B cell (primary cell): Measurements from ENCODE around the gene MAP7. TPM values are rescaled to one million over a fixed set of nuclear protein-coding genes. Genes with fewer than 3 reads are reported as not detected.

ENCODE experiments used
- ATAC-seq: fragments of 200-7000 bp; cut with Tn5 transposase; one replicate; pipeline ENCODE4 v1.10.0; 2021; ENCODE audit warnings: low read depth, mild to moderate bottlenecking, moderate number of reproducible peaks, moderate library complexity
- CTCF ChIA-PET: fragments of 350-600 bp; sonication (Branson Sonifier 250); formaldehyde crosslinking; loops from one replicate; lab custom pipeline; 2021; ENCODE audit warnings: antibody characterized with exemption, inconsistent platforms; lab: Charles Lee
- POLR2A ChIA-PET: fragments of 350-600 bp; sonication (Branson Sonifier 250); formaldehyde crosslinking; loops from one replicate; lab custom pipeline; 2021; ENCODE audit warnings: antibody characterized with exemption; lab: Charles Lee
- DNase-seq: peaks from one replicate; pipeline ENCODE4 v3.0.0; 2013
- H2AFZ ChIP-seq: 2 replicates; pipeline ENCODE4 v1.6.1; 2012; ENCODE audit warnings: mild to moderate bottlenecking, low read depth, low read length; ENCODE audit not compliant: insufficient read depth, poor library complexity, severe bottlenecking
- H3K27ac ChIP-seq, 2 donors: 1 replicate in 1 of 2; 2 replicates in 1 of 2; pipeline ENCODE4 v1.5.1; 2012 to 2013; ENCODE audit warnings: low read length in 2 of 2, mild to moderate bottlenecking in 2 of 2, moderate library complexity in 1 of 2
- H3K27me3 ChIP-seq, 4 experiments: fragments of 200-600 bp in 1 of 4; sonication (generic) in 1 of 4; replicated peaks in 1 of 4; 1 replicate in 2 of 4; 2 replicates in 2 of 4; pipeline versions ENCODE4 v1.6.1 to v1.7.0; 2013 to 2016; ENCODE audit warnings: low read length in 3 of 4, mild to moderate bottlenecking in 2 of 4, mixed read lengths in 1 of 4, moderate library complexity in 1 of 4; ENCODE audit not compliant: insufficient read depth in 4 of 4, control insufficient read depth in 3 of 4; ENCODE audit errors: control extremely low read depth in 1 of 4
- H3K36me3 ChIP-seq, 2 experiments: replicated peaks in 1 of 2; 1 replicate in 1 of 2; 2 replicates in 1 of 2; pipeline versions ENCODE4 v1.6.1 to v1.7.1; 2013; ENCODE audit warnings: low read length in 1 of 2; ENCODE audit not compliant: insufficient read depth in 2 of 2, control insufficient read depth in 1 of 2; ENCODE audit errors: control extremely low read depth in 1 of 2, extremely low read depth in 1 of 2
- H3K4me1 ChIP-seq, 2 donors: fragments of 200-600 bp in 1 of 2; sonication (generic) in 1 of 2; 1 replicate in 1 of 2; 2 replicates in 1 of 2; pipeline versions ENCODE4 v1.5.1 to v1.6.1; 2013 to 2017; ENCODE audit warnings: low read length in 2 of 2; ENCODE audit not compliant: control insufficient read depth in 2 of 2, insufficient read depth in 2 of 2
- H3K4me2 ChIP-seq: replicated peaks from 2 replicates; pipeline ENCODE3; 2012; ENCODE audit warnings: mild to moderate bottlenecking, low read depth, low read length; ENCODE audit not compliant: poor library complexity, severe bottlenecking
- H3K4me3 ChIP-seq, 5 experiments: fragments of 200-600 bp in 1 of 5; sonication (generic) in 1 of 5; 1 replicate in 3 of 5; 2 replicates in 2 of 5; pipeline versions ENCODE4 v1.5.1 to v1.7.0; 2011 to 2016; ENCODE audit warnings: low read length in 4 of 5, mild to moderate bottlenecking in 4 of 5, low read depth in 2 of 5, control low read depth in 1 of 5, moderate library complexity in 1 of 5; ENCODE audit not compliant: insufficient read depth in 1 of 5; ENCODE audit errors: control extremely low read depth in 1 of 5, extremely low read depth in 1 of 5
- H3K79me2 ChIP-seq: fragments of 200-600 bp; sonication (generic); one replicate; pipeline ENCODE4 v1.6.0; 2016; ENCODE audit warnings: low read length; ENCODE audit not compliant: control insufficient read depth, insufficient read depth
- H3K9ac ChIP-seq: fragments of 200-600 bp; sonication (generic); 2 replicates; pipeline ENCODE4 v1.6.1; 2017; ENCODE audit warnings: mild to moderate bottlenecking, low read length, moderate library complexity
- H3K9me3 ChIP-seq, 3 donors: one replicate each; pipeline versions ENCODE4 v1.6.1 to v1.7.1; 2013; ENCODE audit warnings: low read length in 2 of 3; ENCODE audit not compliant: control insufficient read depth in 2 of 3, insufficient read depth in 1 of 3; ENCODE audit errors: control extremely low read depth in 1 of 3
- H4K20me1 ChIP-seq: 2 replicates; pipeline ENCODE4 v1.6.0; 2012; ENCODE audit warnings: mild to moderate bottlenecking, low read length; ENCODE audit not compliant: insufficient read depth, control insufficient read depth, poor library complexity, severe bottlenecking
- H3K27ac Mint-ChIP-seq: one replicate; pipeline ENCODE4 v1.8.0; 2021; ENCODE audit warnings: mixed read lengths
- H3K27me3 Mint-ChIP-seq: one replicate; pipeline ENCODE4 v1.8.0; 2021; ENCODE audit warnings: mixed read lengths
- H3K4me1 Mint-ChIP-seq: one replicate; pipeline ENCODE4 v1.8.0; 2021; ENCODE audit warnings: mixed read lengths
- H3K4me3 Mint-ChIP-seq: one replicate; pipeline ENCODE4 v1.8.0; 2021; ENCODE audit warnings: mixed read lengths
- H3K9me3 Mint-ChIP-seq: one replicate; pipeline ENCODE4 v1.8.0; 2022; ENCODE audit warnings: mixed read lengths; ENCODE audit not compliant: insufficient read depth
- EZH2 ChIP-seq: IDR thresholded peaks from 2 replicates; pipeline ENCODE4 v1.6.1; 2012; ENCODE audit warnings: borderline replicate concordance, low read depth, mild to moderate bottlenecking, moderate library complexity, low read length; ENCODE audit not compliant: insufficient read depth, poor library complexity, severe bottlenecking
- WGBS: methylation state at CpG from one replicate; pipeline ENCODE4 v1.1.5; 2013; ENCODE audit warnings: missing lambda C conversion rate; ENCODE audit not compliant: insufficient coverage; 5-methylcytosine and 5-hydroxymethylcytosine counted together
- intact Hi-C: fragments of 100-400 bp; cut with micrococcal nuclease; formaldehyde crosslinking; loops from one replicate; pipeline ENCODE4 v1.10.0; 2022
- polyA plus RNA-seq: library from polyadenylated mRNA; depleted of rRNA; stranded (reverse); fragments of >200 nt; gene quantifications from 2 replicates; pipeline ENCODE4 v1.2.3, GENCODE V29; 2012
- total RNA-seq, 2 donors: library from RNA; stranded (reverse); fragments of 120-200 nt in 1 of 2; gene quantifications; 1 replicate in 1 of 2; 2 replicates in 1 of 2; pipeline versions ENCODE4 v1.2.3 to v1.2.4, GENCODE V29; 2013 to 2022
- TF ChIP-seq, protein P1 (sequence below): fragments of 200-600 bp; IDR thresholded peaks from one replicate; pipeline ENCODE4 v1.8.0; 2022; ENCODE audit warnings: antibody characterized with exemption, mild to moderate bottlenecking

The MAP7 gene
- total and polyA plus RNA-seq, 2 donors (not counting 1 experiment from before 2014, with no cell fraction given): 0.34 to 0.64 TPM

DNA sequence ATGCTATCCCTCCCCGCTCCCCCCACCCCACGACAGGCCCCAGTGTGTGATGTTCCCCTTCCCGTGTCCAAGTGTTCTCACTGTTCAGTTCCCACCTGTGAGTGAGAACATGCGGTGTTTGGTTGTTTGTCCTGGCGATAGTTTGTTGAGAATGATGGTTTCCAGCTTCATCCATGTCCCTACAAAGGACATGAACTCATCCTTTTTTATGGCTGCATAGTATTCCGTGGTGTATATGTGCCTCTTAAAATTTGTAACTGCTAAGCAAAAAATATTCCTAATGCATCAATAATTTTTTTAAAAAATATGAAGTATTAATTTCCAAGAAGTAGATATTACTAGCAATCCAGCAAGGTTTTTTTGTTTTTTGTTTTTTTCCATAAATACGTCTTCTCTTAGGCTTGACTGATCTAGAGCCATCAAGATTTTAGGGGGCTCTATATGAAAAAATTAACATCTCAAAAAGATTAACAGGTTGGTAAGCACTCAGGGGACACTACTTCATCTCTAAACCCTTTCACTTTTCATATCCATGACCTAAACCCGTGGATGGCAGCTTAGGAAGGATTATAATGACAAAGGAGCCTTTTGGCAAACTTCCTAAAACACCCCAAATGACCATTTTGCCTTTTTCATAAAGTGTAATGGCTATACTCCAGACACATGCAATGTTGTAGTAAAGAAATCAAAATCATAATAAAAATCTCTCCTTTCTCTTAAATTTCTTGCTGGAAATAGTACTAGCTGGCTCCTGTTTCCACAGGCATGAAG is 14.2 kb downstream of the MAP7 start:
- Mint-ChIP-seq H3K27me3 (peaks cover 18% of the 10 kb centered on the region), H3K27ac (no peak overlapping the region), H3K4me3 (no peak overlapping the region), H3K9me3 (peaks cover 2% of the 10 kb centered on the region), H3K4me1 (no peaks in the 10 kb centered on the region)
- Histone ChIP-seq H3K9ac (no peak overlapping the region), H3K9me3 (no peaks in the 10 kb centered on the region), H3K27me3 (peaks cover 0 to 2% (median 0%) of the 10 kb centered on the region in 4 experiments), H3K4me3 (no peak overlapping the region), H3K79me2 (no peaks in the 10 kb centered on the region), H2AFZ (no peak overlapping the region), H3K36me3 (no peaks in the 10 kb centered on the region), H3K4me2 (no peak overlapping the region), H3K27ac (no peak overlapping the region), H4K20me1 (no peaks in the 10 kb centered on the region), H3K4me1 (no peaks in the 10 kb centered on the region)
- intact Hi-C loops: no loop called here
- ChIA-PET POLR2A (no interaction called here), CTCF (no interaction called here)
- no CpG with 5 or more reads among the region's 8 CpGs for WGBS
- DNase-seq (no peak), ATAC-seq (no peak)
- no peak for TF ChIP-seq EZH2
- TF ChIP-seq, protein P1, sequence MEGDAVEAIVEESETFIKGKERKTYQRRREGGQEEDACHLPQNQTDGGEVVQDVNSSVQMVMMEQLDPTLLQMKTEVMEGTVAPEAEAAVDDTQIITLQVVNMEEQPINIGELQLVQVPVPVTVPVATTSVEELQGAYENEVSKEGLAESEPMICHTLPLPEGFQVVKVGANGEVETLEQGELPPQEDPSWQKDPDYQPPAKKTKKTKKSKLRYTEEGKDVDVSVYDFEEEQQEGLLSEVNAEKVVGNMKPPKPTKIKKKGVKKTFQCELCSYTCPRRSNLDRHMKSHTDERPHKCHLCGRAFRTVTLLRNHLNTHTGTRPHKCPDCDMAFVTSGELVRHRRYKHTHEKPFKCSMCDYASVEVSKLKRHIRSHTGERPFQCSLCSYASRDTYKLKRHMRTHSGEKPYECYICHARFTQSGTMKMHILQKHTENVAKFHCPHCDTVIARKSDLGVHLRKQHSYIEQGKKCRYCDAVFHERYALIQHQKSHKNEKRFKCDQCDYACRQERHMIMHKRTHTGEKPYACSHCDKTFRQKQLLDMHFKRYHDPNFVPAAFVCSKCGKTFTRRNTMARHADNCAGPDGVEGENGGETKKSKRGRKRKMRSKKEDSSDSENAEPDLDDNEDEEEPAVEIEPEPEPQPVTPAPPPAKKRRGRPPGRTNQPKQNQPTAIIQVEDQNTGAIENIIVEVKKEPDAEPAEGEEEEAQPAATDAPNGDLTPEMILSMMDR: no peak

DNA sequence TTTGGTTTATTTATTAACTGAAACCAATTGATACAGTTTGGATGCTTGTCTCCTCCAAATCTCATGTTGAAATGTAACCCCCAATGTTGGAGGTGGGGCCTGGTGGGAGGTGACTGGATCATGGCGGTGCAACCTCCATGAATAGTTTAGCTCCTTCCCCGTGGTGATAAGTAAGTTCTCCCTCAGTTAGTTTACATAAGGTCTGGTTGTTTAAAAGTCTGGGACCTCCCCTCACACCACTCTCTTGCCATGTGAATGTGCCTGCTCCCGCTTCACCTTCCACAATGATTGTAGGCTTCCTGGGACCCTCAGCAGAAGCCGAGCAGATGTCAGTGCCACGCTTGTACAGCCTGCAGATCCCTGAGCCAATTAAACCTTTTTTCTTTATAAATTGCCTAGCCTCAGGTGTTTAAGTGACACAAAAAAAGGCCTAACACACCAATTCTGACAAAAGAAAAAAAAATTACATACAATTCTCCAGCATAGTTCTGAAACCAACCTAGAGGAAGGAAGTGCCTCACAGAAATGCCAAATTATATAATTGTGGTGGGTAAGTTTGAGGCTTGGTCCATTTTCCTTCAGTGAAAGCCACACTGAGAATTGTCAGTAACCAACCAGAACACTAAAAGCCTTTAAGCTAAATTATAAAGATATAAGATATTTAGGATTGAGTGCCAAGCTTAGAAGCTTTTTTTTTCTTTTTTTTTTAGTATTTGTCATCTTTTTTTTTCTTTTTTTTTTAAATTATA is 15.0 kb downstream of the MAP7 start:
- H3K4me2 ChIP-seq: no peak overlapping the region
- H3K4me3 ChIP-seq: no peak overlapping the region
- ChIA-PET POLR2A (no interaction called here), CTCF (no interaction called here)
- H3K27ac Mint-ChIP-seq: no peak overlapping the region
- H3K4me1 ChIP-seq: no peaks in the 10 kb centered on the region
- H3K4me3 Mint-ChIP-seq: no peak overlapping the region
- no peak for DNase-seq
- H3K9me3 Mint-ChIP-seq: peaks cover 2% of the 10 kb centered on the region
- ATAC-seq: no peak
- H4K20me1 ChIP-seq: no peaks in the 10 kb centered on the region
- H3K27me3 ChIP-seq: no peaks in the 10 kb centered on the region
- H3K79me2 ChIP-seq: no peaks in the 10 kb centered on the region
- H3K36me3 ChIP-seq: no peaks in the 10 kb centered on the region
- intact Hi-C loops: no loop called here
- no peak overlapping the region for H3K27ac ChIP-seq
- 71% methylated on average over 1 of the region's 5 CpGs for WGBS
- H2AFZ ChIP-seq: no peak overlapping the region
- no peaks in the 10 kb centered on the region for H3K9me3 ChIP-seq
- H3K4me1 Mint-ChIP-seq: no peaks in the 10 kb centered on the region
- TF ChIP-seq, protein P1: no peak
- no peak for TF ChIP-seq EZH2
- H3K27me3 Mint-ChIP-seq: peaks cover 11% of the 10 kb centered on the region
- H3K9ac ChIP-seq: no peak overlapping the region
